Stimulated activated CD4-positive, alpha-beta T cell treated with anti-CD3 and anti-CD28 coated beads, Interleukin-4, amount 100 ng/mL, for 48 hours (primary cell): ENCODE results near the gene PPP2R5E.

ENCODE experiments used
- DNase-seq, 2 donors: peaks; one replicate each; pipeline ENCODE4 v3.0.0-alpha.2; 2020; ENCODE audit warnings: low read depth in 2 of 2

Gene PPP2R5E

DNA sequence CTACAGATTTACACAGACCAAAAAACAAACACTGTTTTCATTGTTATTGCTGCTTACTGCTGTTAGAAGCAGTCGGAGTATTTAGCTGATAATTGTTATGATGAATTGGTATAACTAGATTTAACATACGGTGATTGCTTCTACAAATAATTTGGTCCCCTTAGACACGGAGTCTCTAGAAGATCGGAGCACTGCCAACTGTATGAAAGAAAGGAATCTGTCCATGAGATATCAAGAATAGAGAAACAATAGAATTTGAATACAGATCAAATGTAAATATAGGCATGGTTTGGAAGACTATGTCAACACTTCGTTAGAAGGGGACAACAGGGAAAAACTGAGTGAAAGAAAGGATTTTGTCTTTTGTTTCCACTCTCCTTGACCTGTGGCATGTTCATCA, 110.9 kb downstream of the PPP2R5E start:
- no peak for DNase-seq

DNA sequence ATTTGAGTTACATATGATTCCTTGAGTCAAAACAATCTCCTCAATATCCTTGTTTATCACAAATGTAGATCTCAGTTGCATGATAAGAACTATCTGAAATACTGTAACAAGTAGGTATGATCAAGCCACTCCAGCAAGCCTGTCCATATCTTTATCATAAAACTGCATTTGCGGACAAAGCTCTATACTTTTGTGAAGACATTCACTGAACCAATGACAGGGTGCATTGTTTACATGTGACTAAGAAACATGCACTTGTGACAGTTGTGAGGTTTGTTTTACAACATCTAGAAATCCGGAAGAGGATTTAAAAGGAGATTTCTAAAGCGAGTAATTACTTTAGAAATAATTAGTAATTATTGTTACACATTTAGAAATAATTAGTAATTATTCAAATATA, 111.7 kb downstream of the PPP2R5E start:
- DNase-seq = no peak

DNA sequence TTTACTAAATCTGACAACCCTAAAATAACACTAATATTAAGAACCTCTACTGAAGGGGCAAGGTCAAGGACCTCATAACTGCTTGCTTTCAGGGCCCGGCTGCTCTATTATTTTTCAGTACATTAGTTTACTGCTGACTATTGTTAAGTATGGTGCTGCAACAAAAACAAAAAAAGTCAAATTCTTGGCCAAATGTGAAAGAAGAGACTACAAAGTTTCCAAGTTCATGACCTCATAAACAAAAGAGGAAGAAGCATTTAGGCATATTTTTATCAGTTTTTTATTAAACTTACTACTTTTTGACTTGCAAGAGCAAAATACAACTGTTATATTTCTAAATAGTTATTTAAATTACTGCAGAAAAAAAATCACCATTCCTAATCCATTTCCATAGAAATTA, 114.7 kb downstream of the PPP2R5E start:
- DNase-seq = no peak

DNA sequence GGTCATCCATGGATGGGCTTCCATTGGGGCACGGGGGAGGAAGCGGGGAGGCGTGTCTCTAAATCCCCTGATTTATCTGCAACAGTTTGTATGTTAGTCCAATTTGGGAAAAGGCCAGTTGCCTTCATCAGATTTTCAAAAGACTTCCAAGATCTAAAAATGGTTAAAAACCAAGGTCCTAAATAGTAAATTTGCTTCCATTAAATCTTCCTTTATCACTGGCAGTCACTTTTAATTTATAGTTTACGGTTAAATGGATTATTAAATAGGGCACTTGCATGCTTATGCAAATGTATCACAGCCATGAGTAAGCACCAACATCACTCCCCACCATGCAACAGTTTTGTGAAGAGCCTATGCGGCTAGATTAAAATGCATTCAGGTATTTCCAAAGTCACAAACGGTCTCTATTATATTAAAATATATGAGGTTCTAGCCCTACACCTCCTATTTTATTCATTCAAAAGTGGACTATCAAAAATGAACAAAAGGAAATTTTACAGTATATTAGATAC, 116.3 kb downstream of the PPP2R5E start:
- no peak for DNase-seq

DNA sequence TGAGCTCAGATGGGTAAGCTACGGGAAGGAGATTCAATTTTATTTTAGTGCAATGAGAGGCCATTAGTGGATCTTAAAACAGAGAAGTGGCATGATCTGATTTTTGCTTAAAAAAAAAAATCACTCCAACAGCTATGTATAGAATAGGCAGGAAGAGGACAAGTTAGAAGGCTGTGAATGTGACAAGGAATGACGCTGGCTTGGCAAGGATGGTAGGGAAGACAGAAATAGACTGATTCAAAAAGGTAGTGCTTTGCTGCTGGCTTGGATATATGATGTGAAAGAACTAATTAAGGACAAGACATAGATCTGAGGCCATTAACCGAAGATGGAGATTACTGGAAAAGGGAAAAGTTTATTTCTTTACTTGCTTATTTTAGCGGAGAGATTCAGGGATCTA, 119.3 kb downstream of the PPP2R5E start:
- no peak for DNase-seq

DNA sequence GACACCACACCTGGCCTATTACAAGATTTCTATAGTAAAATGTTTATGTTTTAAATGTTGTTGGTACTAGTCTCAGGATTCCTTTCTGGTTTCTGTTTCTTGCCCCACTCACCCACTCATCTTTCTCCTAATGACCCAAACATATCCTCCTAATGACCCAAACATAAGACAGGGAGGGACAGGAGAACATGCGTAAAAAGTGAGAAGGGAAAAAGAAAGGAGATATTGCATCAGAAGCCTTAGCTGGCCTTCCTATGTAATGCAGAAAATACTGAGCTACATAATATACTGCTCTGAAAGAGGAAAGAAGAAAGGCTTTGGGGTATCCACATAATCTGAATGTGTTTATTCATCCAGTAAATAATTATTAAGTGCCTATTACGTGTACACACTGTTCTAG, 119.8 kb downstream of the PPP2R5E start:
- DNase-seq = no peak

DNA sequence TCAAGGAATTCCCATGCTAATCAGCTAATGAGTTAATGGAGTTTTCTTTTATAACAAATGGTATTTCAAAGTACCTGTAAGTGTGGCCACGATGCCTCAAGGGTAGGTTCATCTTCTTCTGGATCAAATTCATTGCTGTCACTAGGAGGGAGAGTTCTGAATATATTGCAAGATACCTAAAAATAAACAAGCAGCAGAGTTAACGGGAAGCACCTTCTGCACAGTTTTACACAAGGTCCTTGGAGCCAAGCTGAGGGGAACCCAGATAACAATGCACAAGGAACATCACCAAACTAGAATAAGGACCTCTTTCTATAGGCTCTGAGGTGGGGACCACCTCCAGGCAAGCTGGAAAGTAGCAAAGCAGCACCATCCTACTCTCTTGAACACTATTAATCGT, 121.3 kb downstream of the PPP2R5E start:
- DNase-seq = no peak

DNA sequence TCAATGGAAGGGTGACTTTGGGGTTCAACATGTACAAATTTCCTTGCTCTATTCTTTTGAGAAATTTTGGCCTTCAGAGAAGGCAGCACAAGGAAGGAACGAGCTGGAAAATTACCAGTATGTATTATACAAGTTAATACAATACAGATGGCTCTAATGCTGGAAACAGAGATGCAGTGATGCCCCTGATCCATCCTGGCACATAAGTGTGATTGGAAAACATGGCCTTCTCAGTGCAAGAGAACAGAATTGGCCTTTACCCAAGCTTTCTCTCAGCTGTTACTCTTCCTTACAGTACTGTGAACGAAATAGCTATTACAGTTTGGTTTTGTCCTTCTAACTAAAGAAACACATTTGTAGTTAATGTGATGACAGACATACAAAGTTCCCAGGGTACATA, 122.0 kb downstream of the PPP2R5E start:
- no peak for DNase-seq

DNA sequence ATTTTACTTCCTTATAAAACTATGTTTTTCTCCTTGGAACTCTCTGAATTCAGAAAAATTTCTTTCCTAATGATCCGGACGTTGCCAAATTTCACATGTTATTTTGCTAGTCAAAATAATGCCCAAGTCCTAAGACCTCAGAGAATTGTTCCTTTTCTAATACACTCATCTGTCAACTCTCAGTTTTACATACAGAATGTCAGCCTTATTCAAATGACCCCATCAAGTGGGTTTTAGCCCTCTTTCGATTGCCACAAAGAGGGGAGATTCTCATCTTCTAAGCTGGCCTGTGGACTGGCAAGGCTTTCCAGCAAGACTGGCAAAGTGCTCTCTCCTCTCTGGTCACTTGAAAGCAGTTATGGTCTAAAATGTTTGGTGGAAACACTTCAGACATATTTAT, 125.2 kb downstream of the PPP2R5E start:
- DNase-seq = no peak

DNA sequence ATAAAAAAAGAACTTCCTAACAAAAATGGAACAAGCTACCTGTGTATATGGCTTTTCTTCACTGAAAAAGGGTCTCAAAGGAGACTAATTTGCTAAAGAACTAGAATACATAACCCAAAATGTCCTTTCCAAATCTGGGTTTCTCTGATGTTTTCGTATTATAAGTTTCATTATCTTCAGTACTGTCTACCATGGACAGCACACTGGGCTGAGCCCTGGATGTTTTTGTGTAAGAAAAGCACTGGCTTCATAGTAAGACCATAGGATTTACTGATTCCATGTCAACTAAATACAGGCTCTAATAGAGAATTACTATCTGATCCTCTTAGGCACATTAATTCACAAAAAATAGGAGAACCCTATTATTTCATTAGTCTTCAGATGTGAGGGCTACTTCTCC, 130.2 kb downstream of the PPP2R5E start:
- DNase-seq = no peak

DNA sequence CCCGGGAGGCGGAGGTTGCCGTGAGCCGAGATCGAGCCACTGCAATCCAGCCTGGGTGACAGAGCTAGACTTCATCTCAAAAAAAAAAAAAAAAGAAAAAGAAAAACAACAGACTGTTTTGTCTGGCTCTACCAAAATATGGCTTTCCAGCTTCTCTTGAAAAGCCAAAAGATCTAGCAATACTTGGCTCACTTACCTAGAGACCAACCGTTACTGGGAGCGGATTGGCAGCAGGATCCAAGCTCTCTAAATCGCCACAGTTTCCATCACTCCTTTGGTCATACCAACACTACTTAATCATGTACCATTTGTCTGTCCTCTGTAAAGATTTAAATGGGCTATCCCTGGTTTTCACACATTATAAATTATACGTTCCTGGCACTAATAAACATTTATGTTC, 136.8 kb downstream of the PPP2R5E start:
- no peak for DNase-seq

DNA sequence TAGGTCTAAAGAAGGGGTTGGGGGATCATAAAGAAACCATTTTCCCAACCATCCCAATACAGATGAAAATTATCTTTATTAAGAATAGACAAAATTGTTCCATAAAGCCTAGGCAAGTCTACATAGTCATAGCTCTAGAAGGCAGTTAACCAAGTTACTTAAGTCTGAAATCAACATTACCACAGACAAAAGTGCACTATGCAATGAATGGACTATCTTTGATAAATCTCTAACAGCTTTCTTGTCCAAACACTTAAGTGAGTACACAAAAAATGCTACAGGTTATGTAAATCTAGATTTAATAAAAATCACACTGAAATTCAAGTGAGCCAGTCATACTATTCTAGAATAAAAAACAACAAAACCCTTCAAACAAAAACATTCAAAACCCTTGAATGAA, 137.5 kb downstream of the PPP2R5E start:
- no peak for DNase-seq

DNA sequence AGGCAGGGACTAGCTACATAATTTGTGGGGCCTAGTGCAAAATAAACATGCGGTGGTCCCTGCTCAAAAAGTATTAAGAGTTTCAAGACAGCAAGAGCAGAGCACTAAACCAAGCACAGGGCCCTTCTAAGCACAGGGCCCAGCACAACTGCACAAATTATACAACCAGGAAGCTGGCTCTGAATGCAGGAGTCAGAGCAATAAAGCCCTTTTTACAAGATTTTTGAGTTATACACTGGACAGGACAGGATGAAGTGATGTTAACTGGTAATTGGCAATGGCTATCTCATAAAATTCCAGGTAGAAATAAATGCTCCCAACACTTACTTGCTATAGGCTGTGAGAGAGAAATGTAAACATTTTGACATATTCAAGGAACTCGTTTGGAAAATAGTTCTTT, 138.3 kb downstream of the PPP2R5E start:
- no peak for DNase-seq

DNA sequence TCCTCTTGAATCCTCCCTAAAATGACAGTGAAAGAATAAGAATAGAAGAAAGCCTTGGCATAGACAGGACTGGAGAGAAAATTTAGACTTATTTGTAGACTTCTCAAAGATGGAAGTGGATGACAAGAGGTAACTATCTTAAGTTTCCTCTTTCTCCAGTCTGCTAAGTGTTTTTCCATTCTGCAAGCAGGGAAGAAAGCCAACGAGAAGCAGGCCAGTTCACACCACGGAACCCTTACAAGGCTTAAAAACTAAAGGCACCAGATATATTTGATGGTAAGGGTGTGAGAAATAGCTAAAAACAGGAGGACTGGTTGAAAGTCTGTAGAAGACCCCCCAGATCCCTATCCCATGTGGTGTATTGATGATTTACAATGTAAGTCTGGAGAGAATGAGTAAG, 141.5 kb downstream of the PPP2R5E start:
- DNase-seq = no peak

DNA sequence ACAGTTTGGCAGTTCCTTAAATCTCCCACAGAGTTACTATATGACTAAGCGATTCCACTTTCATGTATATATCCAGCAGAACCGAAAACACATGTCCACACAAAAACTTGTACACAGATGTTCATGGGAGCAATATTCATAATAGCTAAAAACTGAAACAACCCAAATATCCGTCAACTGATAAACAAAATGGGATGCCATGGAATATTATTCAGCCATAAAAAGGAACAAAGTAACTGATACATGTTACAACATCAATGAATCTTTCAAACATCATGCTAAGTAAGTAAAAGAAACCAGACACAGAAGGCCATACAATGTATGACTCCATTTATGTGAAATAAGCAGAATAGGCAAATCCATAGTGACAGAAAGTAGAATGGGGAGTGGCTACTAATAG, 144.2 kb downstream of the PPP2R5E start:
- no peak for DNase-seq

DNA sequence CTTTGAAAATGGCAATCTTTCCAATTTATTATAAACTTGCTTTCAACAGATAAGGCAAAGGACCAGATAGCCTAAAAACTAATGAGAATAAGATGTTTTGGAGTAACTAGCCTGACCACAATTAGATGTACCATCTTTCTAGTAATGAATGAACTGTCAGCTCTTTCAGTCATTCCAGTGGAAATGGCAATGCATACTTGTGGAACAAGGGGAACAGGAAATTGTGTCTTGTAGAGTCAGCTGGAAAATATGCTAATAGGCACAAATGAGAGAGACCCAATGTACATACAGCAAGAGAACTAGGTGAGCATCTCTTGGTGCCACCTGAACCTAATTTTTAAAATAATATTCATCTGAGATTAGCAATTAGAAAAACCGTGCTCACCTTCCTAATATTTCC, 148.3 kb downstream of the PPP2R5E start:
- no peak for DNase-seq

DNA sequence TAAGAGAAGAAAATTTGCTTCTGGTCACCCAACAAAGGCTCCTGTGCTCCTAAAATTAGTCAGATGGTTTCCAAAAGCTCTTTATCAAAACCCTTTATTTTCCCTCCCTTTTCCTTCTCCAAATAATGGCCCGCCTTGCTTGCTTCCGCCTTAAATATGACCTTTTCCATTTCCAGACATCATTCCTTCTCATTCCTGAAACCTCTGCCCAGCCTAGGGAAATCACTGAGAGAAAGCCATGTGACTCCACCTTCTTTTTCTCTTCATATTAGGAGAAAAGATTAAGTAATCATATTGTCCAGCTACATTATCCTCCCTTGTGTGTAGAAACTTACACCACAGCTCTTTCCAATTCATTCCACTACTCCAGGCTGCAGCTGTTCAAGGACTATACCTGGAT, 148.7 kb downstream of the PPP2R5E start:
- DNase-seq = no peak

DNA sequence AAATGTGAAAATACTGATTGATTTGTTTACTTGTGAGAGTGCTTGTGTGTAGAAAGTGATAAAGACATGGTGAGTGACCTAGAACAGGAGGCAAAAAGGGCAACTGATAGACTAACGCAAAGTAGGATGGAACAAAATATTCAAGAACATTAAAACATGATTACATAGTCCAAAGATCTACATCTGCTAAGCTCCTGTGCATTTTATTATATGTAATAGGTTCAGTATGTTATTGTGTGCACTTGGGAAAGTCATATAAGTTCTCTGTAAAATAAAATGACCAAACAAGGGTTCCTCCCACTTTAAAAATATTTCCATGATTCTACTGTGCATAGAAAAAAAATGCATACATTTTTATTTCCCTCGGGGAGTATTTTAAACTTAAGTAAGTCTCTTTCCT, 150.2 kb downstream of the PPP2R5E start:
- no peak for DNase-seq

DNA sequence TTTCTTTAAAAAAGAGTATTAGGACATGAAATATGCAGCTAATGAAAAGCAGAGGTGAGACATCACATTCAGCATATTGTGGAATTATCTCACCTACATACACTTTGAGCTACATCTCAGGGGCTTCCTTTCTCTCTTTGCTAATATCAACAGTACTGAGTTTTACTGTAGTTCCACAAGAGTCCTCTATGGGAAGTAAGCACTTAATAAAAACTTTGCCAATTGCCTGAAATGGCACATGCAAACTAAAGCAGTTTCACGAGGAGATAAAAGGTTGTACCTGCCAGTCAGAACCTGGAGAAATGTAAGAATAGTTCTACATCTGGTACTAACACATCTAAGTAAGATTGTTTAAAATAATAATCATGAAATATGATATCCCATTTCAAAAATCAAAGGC, 150.9 kb downstream of the PPP2R5E start:
- DNase-seq = no peak

DNA sequence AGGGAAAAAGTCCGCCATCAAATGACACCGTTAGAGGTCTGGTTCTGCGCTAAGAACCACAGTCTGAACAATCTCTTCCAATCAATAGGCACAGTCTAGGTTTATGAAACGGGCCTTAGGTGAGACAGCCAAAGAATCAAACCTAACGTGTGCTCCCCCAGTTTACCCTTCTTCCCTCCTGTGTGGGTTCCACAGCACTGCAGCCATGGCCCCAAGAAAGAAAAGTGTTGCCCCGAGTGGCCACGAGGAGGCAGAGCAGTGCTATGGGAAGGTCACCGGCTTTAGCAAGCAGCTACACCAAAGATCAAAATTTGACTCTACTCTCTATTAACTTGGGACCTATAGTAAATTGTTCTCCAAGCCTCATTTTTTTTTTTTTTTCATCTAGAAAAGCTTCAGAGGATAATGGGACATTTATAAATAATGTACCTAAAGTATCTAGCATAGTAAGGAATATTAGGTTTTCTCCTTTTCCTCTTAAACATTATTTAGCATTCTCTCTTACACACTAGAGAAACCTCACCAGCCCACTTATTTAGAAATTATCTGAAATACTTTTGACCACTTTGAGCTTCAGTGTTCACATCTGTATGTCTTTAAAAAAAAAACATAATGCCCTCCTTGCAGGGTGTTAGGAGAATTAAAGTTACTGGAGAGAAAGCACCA, 154.3 kb downstream of the PPP2R5E start:
- peak; percentile 46 to 51 for DNase-seq

DNA sequence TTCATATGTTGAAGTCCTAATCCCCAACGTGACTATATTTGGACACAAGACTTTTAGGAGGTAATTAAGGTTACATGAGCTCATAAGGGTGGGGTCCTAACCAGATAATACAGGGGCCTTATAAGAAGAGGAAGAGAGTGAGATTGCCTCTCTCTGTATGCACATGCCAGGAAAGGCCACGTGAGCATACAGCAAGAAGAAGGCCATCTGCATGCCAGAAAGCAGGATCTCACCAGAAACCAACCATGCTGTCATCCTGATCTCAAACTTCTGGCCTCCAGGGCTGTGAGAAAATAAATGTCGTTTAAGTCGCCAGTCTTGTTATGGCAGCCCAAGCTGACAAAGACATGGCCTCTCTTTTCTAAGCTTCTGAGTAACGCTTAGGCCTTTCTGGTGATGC, 155.5 kb downstream of the PPP2R5E start:
- no peak for DNase-seq

DNA sequence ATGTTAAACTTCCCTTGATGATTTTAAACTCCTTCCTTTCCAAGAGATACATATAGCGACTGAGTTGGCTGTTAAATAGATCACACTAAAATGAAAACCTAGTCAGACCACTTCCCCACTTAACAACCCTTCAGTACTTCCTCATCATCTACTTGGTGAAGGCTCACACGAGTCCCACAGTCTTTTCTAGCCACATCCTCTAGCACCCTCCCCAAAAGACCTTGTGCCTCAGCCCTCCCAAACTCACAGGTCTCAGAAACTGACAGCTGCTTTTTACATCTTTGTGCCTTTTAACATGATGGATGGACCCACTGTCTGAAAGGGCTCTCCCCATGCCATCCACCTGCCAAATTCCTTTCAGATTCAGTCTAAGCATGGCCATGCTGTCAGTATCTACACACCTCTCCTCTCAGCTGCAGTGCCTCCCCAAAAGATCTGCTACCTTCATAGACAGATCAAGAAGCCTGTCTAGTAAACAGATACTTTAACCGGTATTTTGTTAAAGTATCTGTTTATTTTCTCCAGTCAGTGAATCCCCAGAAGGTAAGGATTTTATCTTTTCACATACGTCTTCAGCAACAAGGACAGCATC, 159.3 kb downstream of the PPP2R5E start:
- peak in 1 of 2 donors; percentile 4 for DNase-seq

DNA sequence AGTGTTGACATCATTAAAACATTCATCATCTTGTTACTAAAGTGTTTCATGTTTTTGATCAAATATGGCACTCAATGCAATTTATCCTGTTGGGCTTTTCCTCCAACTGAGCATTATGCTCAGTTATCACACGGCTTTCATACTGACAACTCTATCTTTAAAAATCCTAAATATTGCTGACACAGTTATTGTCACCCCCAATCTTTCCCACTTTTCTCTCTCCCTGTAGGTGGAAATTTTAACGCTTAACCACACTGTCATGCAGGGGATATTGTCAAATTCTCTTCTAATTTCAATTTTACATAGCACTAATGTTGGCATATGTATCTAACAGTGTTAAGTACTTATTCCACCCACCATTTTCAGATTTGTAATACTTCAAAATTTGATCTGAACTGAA, 164.7 kb downstream of the PPP2R5E start:
- DNase-seq = no peak

DNA sequence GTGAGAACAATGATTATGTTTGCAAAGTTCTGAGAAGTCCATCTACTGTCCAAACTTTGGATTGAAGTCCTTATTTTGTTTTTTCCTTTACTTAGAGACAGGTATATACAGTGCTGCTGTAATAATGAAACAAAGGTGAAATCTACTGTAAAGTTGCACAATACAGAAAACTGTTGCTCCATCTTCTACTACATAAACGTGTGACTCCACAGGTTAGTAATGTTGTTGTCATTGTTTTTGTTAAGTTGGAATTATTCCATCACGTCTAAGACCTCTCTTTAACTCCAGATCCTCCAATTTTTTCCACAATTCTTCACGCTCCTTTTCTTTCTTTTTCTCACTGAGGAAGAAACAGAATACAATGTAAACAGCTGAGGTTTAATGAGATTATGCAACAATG, 167.4 kb downstream of the PPP2R5E start:
- no peak for DNase-seq
